H1 (cell line): Measurements from ENCODE around the gene GSE1. TPM values are rescaled to one million over a fixed set of nuclear protein-coding genes. Genes with fewer than 3 reads are reported as not detected.

Experiments
- CHD7 ChIP-seq: fragments of 300-600 bp; sonication (generic); IDR thresholded peaks from 2 replicates; pipeline ENCODE4 v1.7.1; 2012; ENCODE audit warnings: low read length, moderate library complexity, mild to moderate bottlenecking, inconsistent platforms; ENCODE audit not compliant: insufficient replicate concordance
- FOSL1 ChIP-seq: IDR thresholded peaks from 2 replicates; pipeline ENCODE4 v1.6.1; 2011; ENCODE audit warnings: mild to moderate bottlenecking, low read depth, low read length, moderate library complexity; ENCODE audit not compliant: insufficient read depth
- JUN ChIP-seq: IDR thresholded peaks from 2 replicates; pipeline ENCODE4 v1.6.1; 2011; ENCODE audit warnings: low read depth, mild to moderate bottlenecking, improper control_type of control experiment, low read length
- POLR2A ChIP-seq, 2 experiments: IDR thresholded peaks; 1 replicate in 1 of 2; 2 replicates in 1 of 2; pipeline ENCODE4 v1.6.1; 2011; ENCODE audit warnings: low read depth in 2 of 2, low read length in 2 of 2, mild to moderate bottlenecking in 2 of 2; ENCODE audit errors: control extremely low read depth in 1 of 2
- SP4 ChIP-seq: IDR thresholded peaks from 2 replicates; pipeline ENCODE4 v1.6.1; 2012; ENCODE audit warnings: low read length, inconsistent platforms
- polyA plus RNA-seq, 7 experiments: library from polyadenylated mRNA; depleted of rRNA in 3 of 7; stranded (reverse) in 5 of 7; unstranded in 2 of 7; fragments of >200 nt in 5 of 7; fragments of 200-250 nt in 2 of 7; gene quantifications; 1 replicate in 5 of 7; 2 replicates in 1 of 7; 4 replicates in 1 of 7; pipeline versions ENCODE4 v1.2.1 to v1.2.3, GENCODE V29; 2011 to 2013; ENCODE audit warnings: missing spikeins in 2 of 7, mixed read lengths in 2 of 7
- total RNA-seq: library from RNA; stranded (reverse); fragmentation: NEBNext Ultra II Directional; extraction: Animal tissue kit (Norgen Biotek cat#: 25700); gene quantifications from 2 replicates; pipeline ENCODE4 v1.2.1, GENCODE V29; 2021
- TF ChIP-seq, protein P1 (sequence below), 3 experiments: IDR thresholded peaks; 1 replicate in 2 of 3; 2 replicates in 1 of 3; pipeline versions ENCODE4 v1.5.1 to v1.6.1; 2011; ENCODE audit warnings: low read length in 3 of 3, mild to moderate bottlenecking in 3 of 3, inconsistent platforms in 2 of 3, low read depth in 1 of 3, moderate library complexity in 1 of 3; ENCODE audit not compliant: insufficient read depth in 1 of 3; ENCODE audit errors: control extremely low read depth in 1 of 3

GSE1 gene
- total and polyA plus RNA-seq, 2 of the 8 experiments (the other 6 are each of a cell fraction or from before 2014, with no cell fraction given), result 26.0 to 65.6 TPM

DNA sequence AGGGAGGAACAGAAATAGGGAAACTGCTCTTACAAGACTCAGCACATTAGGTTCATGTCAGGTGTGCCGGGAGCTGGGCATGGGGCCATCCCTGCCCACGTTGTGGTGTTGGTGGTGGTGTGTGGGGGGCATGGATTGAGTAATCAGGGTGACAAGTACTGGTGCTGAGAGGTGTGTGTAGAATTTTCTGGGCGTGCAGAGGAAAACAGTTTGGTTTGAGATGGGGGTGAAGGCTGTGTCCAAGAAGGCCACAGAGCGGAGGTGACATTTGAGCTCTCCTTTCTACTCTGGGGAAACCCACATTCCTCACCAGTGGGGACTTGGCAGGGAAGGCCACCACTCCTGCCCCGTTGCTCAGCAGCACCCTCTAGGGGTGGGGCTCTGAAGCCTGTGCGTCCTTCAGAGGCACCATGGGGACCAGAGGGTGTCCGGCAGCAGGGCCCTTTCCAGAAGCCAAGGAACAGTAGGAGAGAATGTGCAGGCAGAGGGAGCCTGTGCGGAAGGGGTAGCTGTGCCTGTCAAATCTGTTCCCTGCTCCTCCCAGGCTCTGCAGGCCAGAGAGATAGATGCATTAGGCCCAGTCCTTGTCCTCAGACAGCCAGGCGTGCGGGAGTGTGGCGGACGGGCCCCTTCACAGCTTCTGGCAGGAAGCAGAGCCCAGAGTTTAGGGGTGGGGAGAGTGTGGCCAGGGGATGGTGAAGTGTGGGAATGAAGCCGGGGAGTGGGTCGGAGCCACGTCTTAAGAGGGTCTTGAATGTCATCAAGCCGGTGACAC, 48.7 kb upstream of the GSE1 start (continued):
- TF ChIP-seq SP4 (no peak), JUN (no peak), FOSL1 (no peak), POLR2A (IDR thresholded peaks at IDR 0.05; ENCODE audit: control extremely low read depth in 1 of 2, low read depth in 2 of 2, low read length in 2 of 2) (no peak), CHD7 (no peak)
- TF ChIP-seq, protein P1, sequence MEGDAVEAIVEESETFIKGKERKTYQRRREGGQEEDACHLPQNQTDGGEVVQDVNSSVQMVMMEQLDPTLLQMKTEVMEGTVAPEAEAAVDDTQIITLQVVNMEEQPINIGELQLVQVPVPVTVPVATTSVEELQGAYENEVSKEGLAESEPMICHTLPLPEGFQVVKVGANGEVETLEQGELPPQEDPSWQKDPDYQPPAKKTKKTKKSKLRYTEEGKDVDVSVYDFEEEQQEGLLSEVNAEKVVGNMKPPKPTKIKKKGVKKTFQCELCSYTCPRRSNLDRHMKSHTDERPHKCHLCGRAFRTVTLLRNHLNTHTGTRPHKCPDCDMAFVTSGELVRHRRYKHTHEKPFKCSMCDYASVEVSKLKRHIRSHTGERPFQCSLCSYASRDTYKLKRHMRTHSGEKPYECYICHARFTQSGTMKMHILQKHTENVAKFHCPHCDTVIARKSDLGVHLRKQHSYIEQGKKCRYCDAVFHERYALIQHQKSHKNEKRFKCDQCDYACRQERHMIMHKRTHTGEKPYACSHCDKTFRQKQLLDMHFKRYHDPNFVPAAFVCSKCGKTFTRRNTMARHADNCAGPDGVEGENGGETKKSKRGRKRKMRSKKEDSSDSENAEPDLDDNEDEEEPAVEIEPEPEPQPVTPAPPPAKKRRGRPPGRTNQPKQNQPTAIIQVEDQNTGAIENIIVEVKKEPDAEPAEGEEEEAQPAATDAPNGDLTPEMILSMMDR (IDR thresholded peaks at IDR 0.05; ENCODE audit: control extremely low read depth in 1 of 3, insufficient read depth in 1 of 3, low read depth in 1 of 3, low read length in 3 of 3), result peak; percentile 53 to 70 (median 68)
